ENCODE results near the gene AP2A1. TPM values are rescaled to one million over a fixed set of nuclear protein-coding genes. Genes with fewer than 3 reads are reported as not detected.
A peak's percentile ranks its signal among the peaks of the same experiment; 100 is the strongest.

AP2A1 gene
- total RNA-seq, 1 donor from 2014 or later, result 96.7 TPM

- H3K27me3 Mint-ChIP-seq (ENCODE audit: low read depth), result no peaks in the 10 kb centered on the region
- H3K9me3 Mint-ChIP-seq, result no peaks in the 10 kb centered on the region
- no peak for DNase-seq (ENCODE audit: low read depth, low spot score)
- no peak overlapping the region for H3K4me3 Mint-ChIP-seq
- no peak for TF ChIP-seq CTCF (conservative IDR thresholded peaks at IDR 0.05)
- no peaks in the 10 kb centered on the region for H3K4me1 Mint-ChIP-seq
- peaks cover 7% of the 10 kb centered on the region for H3K36me3 Mint-ChIP-seq (ENCODE audit: low read depth)
- H3K27ac Mint-ChIP-seq (ENCODE audit: unreplicated experiment), result no peak overlapping the region
These were observed 26.7 kb downstream of the AP2A1 start for GRCh38 chr19:49793561-49793840.

GRCh38 chr19:49795615-49796014 lies 28.8 kb downstream of the AP2A1 start:
- Mint-ChIP-seq H3K36me3 (ENCODE audit: low read depth) (peaks cover 8% of the 10 kb centered on the region), H3K9me3 (no peaks in the 10 kb centered on the region), H3K27ac (ENCODE audit: unreplicated experiment) (no peak overlapping the region), H3K27me3 (ENCODE audit: low read depth) (no peaks in the 10 kb centered on the region), H3K4me3 (no peak overlapping the region), H3K4me1 (no peaks in the 10 kb centered on the region)
- no peak for TF ChIP-seq CTCF (conservative IDR thresholded peaks at IDR 0.05)
- DNase-seq (ENCODE audit: low read depth, low spot score), result no peak

- Mint-ChIP-seq H3K36me3 (ENCODE audit: low read depth) (peaks cover 7% of the 10 kb centered on the region), H3K27me3 (ENCODE audit: low read depth) (no peaks in the 10 kb centered on the region), H3K27ac (ENCODE audit: unreplicated experiment) (no peak overlapping the region), H3K9me3 (no peaks in the 10 kb centered on the region), H3K4me3 (no peak overlapping the region), H3K4me1 (peaks cover 4% of the 10 kb centered on the region)
- no peak for DNase-seq (ENCODE audit: low read depth, low spot score)
- no peak for TF ChIP-seq CTCF (conservative IDR thresholded peaks at IDR 0.05)
These were observed 31.8 kb downstream of the AP2A1 start for GRCh38 chr19:49798574-49798973.

DNA sequence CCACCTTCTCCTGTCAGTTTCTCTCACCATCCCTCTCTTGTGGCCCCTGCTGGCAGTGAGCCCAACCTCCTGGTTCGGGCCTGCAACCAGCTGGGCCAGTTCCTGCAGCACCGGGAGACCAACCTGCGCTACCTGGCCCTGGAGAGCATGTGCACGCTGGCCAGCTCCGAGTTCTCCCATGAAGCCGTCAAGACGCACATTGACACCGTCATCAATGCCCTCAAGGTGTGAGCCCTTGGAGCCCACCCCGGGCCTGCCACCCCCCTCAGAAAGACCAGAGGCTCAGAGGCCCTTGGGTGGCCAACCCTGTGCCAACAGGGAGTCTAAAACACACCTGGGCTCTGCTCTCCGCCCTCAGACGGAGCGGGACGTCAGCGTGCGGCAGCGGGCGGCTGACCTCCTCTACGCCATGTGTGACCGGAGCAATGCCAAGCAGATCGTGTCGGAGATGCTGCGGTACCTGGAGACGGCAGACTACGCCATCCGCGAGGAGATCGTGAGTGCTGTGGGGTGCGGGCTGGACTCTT lies 32.5 kb downstream of the AP2A1 start:
- H3K27ac Mint-ChIP-seq (ENCODE audit: unreplicated experiment), result no peak overlapping the region

DNA sequence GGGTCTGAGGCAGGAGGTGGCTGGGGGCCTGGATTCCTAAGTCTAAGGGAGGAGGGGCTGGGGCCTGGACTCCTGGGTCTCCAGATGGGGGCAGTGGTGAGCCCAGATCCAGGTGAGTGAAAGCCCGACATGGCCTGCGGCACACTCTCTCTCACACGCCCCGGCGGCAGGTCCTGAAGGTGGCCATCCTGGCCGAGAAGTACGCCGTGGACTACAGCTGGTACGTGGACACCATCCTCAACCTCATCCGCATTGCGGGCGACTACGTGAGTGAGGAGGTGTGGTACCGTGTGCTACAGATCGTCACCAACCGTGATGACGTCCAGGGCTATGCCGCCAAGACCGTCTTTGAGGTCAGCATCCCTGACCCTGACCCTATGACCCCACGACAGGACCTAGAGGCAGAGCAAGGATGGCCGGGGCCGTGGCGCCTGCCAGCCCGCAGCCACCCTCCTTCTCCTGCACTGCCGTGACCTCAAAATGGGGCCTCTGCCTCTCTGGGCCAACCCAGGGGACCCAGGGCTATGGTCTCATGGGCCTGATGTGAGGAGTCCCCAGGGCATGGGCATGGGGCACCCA lies 33.1 kb downstream of the AP2A1 start:
- no peak for DNase-seq (ENCODE audit: low read depth, low spot score)
- no peaks in the 10 kb centered on the region for H3K9me3 Mint-ChIP-seq
- peak; percentile 31 for TF ChIP-seq CTCF (conservative IDR thresholded peaks at IDR 0.05)
- no peak overlapping the region for H3K4me3 Mint-ChIP-seq
- no peaks in the 10 kb centered on the region for H3K27me3 Mint-ChIP-seq (ENCODE audit: low read depth)
- H3K27ac Mint-ChIP-seq (ENCODE audit: unreplicated experiment), result no peak overlapping the region
- peaks cover 7% of the 10 kb centered on the region for H3K36me3 Mint-ChIP-seq (ENCODE audit: low read depth)
- peaks cover 4% of the 10 kb centered on the region for H3K4me1 Mint-ChIP-seq

More for the DNA sequence above, 32.5 kb downstream of the AP2A1 start:
- DNase-seq (ENCODE audit: low read depth, low spot score), result no peak
- H3K27me3 Mint-ChIP-seq (ENCODE audit: low read depth), result no peaks in the 10 kb centered on the region
- no peaks in the 10 kb centered on the region for H3K9me3 Mint-ChIP-seq
- TF ChIP-seq CTCF (conservative IDR thresholded peaks at IDR 0.05), result no peak
- H3K4me1 Mint-ChIP-seq, result peaks cover 4% of the 10 kb centered on the region
- H3K36me3 Mint-ChIP-seq (ENCODE audit: low read depth), result peaks cover 7% of the 10 kb centered on the region
- no peak overlapping the region for H3K4me3 Mint-ChIP-seq

All from neural crest cell (in vitro differentiated cells).